Measurements from ENCODE around the gene OSBPL9.

DNA sequence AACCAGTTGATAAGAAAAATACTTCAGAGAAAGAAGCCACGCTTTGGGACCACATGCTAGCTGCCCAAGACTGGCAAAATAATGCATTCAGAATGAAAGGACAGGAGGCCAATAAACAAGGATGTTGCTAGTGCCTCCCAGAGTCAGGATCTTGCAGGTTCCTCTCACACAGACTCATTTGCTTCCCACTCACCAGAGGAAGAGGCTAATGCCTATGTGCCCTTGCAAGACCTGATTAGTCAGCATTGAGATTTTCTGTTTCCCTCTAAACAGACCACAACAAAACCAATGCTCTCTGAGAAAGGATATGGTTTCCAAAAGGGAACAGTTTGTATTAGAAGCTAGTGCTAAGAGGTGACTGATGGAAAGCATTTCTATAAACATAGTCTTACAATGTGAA lies 176.0 kb downstream of the OSBPL9 start:
- TF ChIP-seq, protein P1, sequence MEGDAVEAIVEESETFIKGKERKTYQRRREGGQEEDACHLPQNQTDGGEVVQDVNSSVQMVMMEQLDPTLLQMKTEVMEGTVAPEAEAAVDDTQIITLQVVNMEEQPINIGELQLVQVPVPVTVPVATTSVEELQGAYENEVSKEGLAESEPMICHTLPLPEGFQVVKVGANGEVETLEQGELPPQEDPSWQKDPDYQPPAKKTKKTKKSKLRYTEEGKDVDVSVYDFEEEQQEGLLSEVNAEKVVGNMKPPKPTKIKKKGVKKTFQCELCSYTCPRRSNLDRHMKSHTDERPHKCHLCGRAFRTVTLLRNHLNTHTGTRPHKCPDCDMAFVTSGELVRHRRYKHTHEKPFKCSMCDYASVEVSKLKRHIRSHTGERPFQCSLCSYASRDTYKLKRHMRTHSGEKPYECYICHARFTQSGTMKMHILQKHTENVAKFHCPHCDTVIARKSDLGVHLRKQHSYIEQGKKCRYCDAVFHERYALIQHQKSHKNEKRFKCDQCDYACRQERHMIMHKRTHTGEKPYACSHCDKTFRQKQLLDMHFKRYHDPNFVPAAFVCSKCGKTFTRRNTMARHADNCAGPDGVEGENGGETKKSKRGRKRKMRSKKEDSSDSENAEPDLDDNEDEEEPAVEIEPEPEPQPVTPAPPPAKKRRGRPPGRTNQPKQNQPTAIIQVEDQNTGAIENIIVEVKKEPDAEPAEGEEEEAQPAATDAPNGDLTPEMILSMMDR (IDR thresholded peaks at IDR 0.05), result no peak
- TF ChIP-seq ZFX (IDR thresholded peaks at IDR 0.05; ENCODE audit: borderline replicate concordance), result no peak

Measured in 22Rv1 (cell line).